ENCODE results near the gene PBX4. TPM values are rescaled to one million over a fixed set of nuclear protein-coding genes. Genes with fewer than 3 reads are reported as not detected.

Gene PBX4
- total RNA-seq, 4 donors from 2014 or later: 1.3 to 2.8 (median 1.6) TPM; not detected in 1

- Histone ChIP-seq H3K9me3 (no peaks in the 10 kb centered on the region), H3K4me3 (no peak overlapping the region), H3K4me1 (peaks cover 0 to 12% of the 10 kb centered on the region in 2 donors), H3K27me3 (peaks cover 18 to 19% of the 10 kb centered on the region in 2 donors), H3K27ac (no peak overlapping the region), H3K36me3 (no peaks in the 10 kb centered on the region)
- no peak for DNase-seq
- TF ChIP-seq POLR2A (IDR thresholded peaks at IDR 0.05): no peak
- TF ChIP-seq, protein P1, sequence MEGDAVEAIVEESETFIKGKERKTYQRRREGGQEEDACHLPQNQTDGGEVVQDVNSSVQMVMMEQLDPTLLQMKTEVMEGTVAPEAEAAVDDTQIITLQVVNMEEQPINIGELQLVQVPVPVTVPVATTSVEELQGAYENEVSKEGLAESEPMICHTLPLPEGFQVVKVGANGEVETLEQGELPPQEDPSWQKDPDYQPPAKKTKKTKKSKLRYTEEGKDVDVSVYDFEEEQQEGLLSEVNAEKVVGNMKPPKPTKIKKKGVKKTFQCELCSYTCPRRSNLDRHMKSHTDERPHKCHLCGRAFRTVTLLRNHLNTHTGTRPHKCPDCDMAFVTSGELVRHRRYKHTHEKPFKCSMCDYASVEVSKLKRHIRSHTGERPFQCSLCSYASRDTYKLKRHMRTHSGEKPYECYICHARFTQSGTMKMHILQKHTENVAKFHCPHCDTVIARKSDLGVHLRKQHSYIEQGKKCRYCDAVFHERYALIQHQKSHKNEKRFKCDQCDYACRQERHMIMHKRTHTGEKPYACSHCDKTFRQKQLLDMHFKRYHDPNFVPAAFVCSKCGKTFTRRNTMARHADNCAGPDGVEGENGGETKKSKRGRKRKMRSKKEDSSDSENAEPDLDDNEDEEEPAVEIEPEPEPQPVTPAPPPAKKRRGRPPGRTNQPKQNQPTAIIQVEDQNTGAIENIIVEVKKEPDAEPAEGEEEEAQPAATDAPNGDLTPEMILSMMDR (IDR thresholded peaks at IDR 0.05): no peak
- intact Hi-C loops (cut with DNase I; ENCODE audit: low total_unique reads): no loop called here
Observed at GRCh38 chr19:19544257-19544953, 74.1 kb downstream of the PBX4 start.

GRCh38 chr19:19543640-19544039 lies 74.8 kb downstream of the PBX4 start:
- no peak overlapping the region for H3K27ac ChIP-seq
- H3K9me3 ChIP-seq: no peaks in the 10 kb centered on the region
- DNase-seq: no peak
- peaks cover 0 to 12% of the 10 kb centered on the region in 2 donors for H3K4me1 ChIP-seq
- H3K36me3 ChIP-seq: no peaks in the 10 kb centered on the region
- TF ChIP-seq, protein P1 (IDR thresholded peaks at IDR 0.05): no peak
- TF ChIP-seq POLR2A (IDR thresholded peaks at IDR 0.05): no peak
- no peak overlapping the region for H3K4me3 ChIP-seq
- intact Hi-C loops (cut with DNase I; ENCODE audit: low total_unique reads): no loop called here
- H3K27me3 ChIP-seq: peaks cover 18 to 19% of the 10 kb centered on the region in 2 donors

- intact Hi-C loops (cut with DNase I; ENCODE audit: low total_unique reads): no loop called here
- H3K27me3 ChIP-seq: peaks cover 19 to 22% of the 10 kb centered on the region in 2 donors
- H3K27ac ChIP-seq: no peak overlapping the region
- no peak for TF ChIP-seq POLR2A (IDR thresholded peaks at IDR 0.05)
- TF ChIP-seq, protein P1 (IDR thresholded peaks at IDR 0.05): no peak
- no peak overlapping the region for H3K4me3 ChIP-seq
- DNase-seq: no peak
- no peaks in the 10 kb centered on the region for H3K36me3 ChIP-seq
- no peaks in the 10 kb centered on the region for H3K9me3 ChIP-seq
- peaks cover 0 to 16% of the 10 kb centered on the region in 2 donors for H3K4me1 ChIP-seq
Observed at GRCh38 chr19:19543101-19543500, 75.4 kb downstream of the PBX4 start.

DNA sequence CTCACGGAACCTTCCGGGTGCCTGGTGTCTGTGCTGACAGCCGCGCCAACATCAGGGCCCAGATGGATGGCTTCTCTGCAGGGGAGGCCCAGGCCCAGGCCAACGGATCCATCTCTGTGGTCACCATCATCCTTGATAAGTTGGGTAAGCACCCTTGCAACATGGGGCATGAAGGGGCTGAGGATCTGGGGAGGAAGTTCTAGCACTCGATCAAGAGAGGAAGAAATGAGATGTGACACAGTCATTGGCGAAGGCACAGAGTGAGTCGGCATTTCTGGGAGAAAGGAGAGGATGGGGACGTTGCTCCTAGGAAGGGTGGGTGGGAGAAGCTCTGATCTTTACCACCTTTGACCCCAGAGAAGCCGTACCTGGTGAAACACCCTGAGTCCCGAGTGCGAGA lies 76.0 kb downstream of the PBX4 start:
- no peaks in the 10 kb centered on the region for H3K9me3 ChIP-seq
- no peak overlapping the region for H3K4me3 ChIP-seq
- H3K4me1 ChIP-seq: peaks cover 0 to 17% of the 10 kb centered on the region in 2 donors
- intact Hi-C loops (cut with DNase I; ENCODE audit: low total_unique reads): no loop called here
- no peak for TF ChIP-seq POLR2A (IDR thresholded peaks at IDR 0.05)
- TF ChIP-seq, protein P1 (IDR thresholded peaks at IDR 0.05): no peak
- no peak for DNase-seq
- H3K27me3 ChIP-seq: peaks cover 19 to 25% of the 10 kb centered on the region in 2 donors
- no peak overlapping the region for H3K27ac ChIP-seq
- no peaks in the 10 kb centered on the region for H3K36me3 ChIP-seq

DNA sequence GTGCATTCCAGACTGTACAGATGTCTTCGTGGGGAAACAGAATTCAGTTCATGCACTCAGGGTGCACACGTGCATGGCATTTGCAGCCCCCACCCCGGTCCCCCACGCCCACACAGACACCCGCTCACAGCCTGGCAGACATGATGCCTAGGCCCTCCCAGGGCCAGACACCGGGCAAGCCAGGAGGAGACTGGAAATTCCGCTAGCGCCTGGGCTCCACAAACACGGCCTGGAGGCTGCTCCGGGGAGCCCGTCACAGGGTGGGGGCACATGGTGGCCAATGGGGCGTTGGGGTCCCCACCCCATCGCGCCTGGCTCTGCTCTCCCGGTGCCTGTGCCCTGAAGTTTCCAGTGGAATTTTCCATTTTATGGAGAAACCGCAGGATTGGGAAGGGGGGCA lies 76.9 kb downstream of the PBX4 start:
- Histone ChIP-seq H3K27me3 (peaks cover 19 to 25% of the 10 kb centered on the region in 2 donors), H3K4me1 (peaks cover 0 to 17% of the 10 kb centered on the region in 2 donors), H3K9me3 (no peaks in the 10 kb centered on the region), H3K4me3 (no peak overlapping the region), H3K36me3 (no peaks in the 10 kb centered on the region), H3K27ac (no peak overlapping the region)
- no peak for TF ChIP-seq POLR2A (IDR thresholded peaks at IDR 0.05)
- TF ChIP-seq, protein P1 (IDR thresholded peaks at IDR 0.05): no peak
- intact Hi-C loops (cut with DNase I; ENCODE audit: low total_unique reads): no loop called here
- no peak for DNase-seq

Data from uterus (tissue), 4 donors.